ENCODE measurements around the gene TOX3.

The TOX3 gene

GRCh38 chr16:52489894-52490293, 57.0 kb downstream of the TOX3 start:
- DNase-seq = no peak

GRCh38 chr16:52488837-52489289, 58.1 kb downstream of the TOX3 start:
- DNase-seq = no peak

GRCh38 chr16:52487849-52488457, 59.0 kb downstream of the TOX3 start:
- no peak for DNase-seq

GRCh38 chr16:52480237-52480636, 66.7 kb downstream of the TOX3 start:
- DNase-seq = no peak

- DNase-seq = no peak
Measured at GRCh38 chr16:52476111-52476510, 70.8 kb downstream of the TOX3 start.

- no peak for DNase-seq
Measured at GRCh38 chr16:52474679-52475078, 72.3 kb downstream of the TOX3 start.

GRCh38 chr16:52473096-52473495, 73.8 kb downstream of the TOX3 start:
- DNase-seq = no peak

GRCh38 chr16:52471650-52472370, 75.1 kb downstream of the TOX3 start:
- DNase-seq = no peak

- DNase-seq = no peak
Measured at GRCh38 chr16:52470585-52470984, 76.4 kb downstream of the TOX3 start.

- DNase-seq = no peak
Measured at GRCh38 chr16:52469775-52470174, 77.2 kb downstream of the TOX3 start.

GRCh38 chr16:52469091-52469490, 77.9 kb downstream of the TOX3 start:
- no peak for DNase-seq

- DNase-seq = no peak
Measured at GRCh38 chr16:52467753-52468152, 79.2 kb downstream of the TOX3 start.

- DNase-seq = no peak
Measured at GRCh38 chr16:52466994-52467393, 79.9 kb downstream of the TOX3 start.

GRCh38 chr16:52465711-52466267, 81.2 kb downstream of the TOX3 start:
- no peak for DNase-seq

GRCh38 chr16:52463904-52464303, 83.0 kb downstream of the TOX3 start:
- no peak for DNase-seq

- no peak for DNase-seq
Measured at GRCh38 chr16:52462816-52463215, 84.1 kb downstream of the TOX3 start.

- DNase-seq = no peak
Measured at GRCh38 chr16:52460639-52461178, 86.2 kb downstream of the TOX3 start.

GRCh38 chr16:52456368-52456767, 90.6 kb downstream of the TOX3 start:
- DNase-seq = no peak

- no peak for DNase-seq
Measured at GRCh38 chr16:52455549-52456277, 91.2 kb downstream of the TOX3 start.

- no peak for DNase-seq
Measured at GRCh38 chr16:52453644-52454043, 93.3 kb downstream of the TOX3 start.

GRCh38 chr16:52451971-52452421, 94.9 kb downstream of the TOX3 start:
- DNase-seq = no peak

GRCh38 chr16:52450916-52451315, 96.0 kb downstream of the TOX3 start:
- peak; percentile 19 for DNase-seq

GRCh38 chr16:52450241-52450640, 96.7 kb downstream of the TOX3 start:
- no peak for DNase-seq
